Fibroblast of skin of scalp (primary cell): ENCODE measurements around the gene RNFT1.
"Not testable (repeated sequence)": the region's sequence is repeated elsewhere in the genome, so short reads cannot be mapped to it uniquely, and the experiment has no call there.

ENCODE experiments used
- DNase-seq: peaks from one replicate; pipeline ENCODE4 v3.0.0-alpha.2; 2013

Gene RNFT1

DNA sequence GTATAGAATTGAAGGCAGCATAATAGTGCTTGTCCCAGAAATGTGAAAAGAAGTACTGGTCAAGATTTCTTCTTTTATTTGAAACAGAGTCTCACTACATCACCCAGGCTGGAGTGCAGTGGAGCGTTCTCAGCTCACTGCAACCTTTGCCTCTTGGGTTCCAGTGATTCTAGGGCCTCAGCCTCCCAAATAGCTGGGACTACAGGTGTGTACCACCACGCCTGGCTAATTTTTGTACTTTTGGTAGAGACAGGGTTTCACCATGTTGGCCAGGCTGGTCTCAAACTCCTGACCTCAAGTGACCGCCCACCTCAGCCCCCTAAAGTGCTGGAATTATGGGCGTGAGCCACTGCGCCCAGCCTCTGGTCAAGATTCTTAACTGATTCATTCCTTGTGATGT is 43.9 kb downstream of the RNFT1 start:
- not testable (repeated sequence) for DNase-seq

DNA sequence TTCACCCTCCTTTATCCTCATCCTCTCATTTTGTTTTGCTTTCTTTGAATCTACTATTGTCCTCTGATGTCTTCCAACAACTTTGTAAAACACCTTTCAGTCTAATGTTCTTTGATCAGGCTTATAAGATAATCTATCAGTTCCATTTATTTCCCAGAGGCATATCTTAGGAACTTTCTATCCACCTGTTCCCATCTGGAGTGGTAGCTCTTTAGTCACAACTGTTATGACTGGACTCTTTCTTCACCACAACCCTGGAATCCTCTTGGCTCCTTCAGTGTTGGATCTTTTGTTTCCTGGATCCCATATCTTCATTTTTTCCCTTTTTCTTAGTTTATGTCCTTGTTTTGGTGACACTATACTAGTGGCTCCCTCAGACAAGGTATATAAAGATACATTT is 48.1 kb downstream of the RNFT1 start:
- no peak for DNase-seq

DNA sequence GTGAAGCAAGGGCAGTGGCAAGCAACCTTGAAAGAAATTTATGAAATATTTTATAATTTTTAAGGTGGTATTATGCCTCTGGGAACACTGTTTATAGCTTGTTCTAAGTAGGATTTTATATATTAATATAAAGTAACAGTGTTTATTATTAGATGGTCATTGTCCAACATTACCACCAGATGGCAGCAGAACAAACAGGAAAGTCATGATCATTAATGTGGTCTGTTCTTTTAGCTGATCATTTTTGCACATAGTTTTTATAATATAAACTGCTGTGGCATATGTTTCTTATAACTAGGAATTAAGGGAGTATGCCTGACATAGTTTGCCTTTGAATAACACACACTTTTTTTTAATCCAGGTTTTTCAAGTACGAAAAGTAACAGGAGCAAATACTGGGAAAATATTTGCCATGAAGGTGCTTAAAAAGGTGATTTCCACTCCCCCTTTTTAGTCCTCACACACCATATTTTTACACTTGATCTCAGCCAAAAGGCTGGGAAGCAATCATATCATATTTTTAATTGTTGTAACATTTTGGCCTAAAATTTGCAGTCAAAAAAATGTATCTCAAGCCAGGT is 50.2 kb downstream of the RNFT1 start:
- DNase-seq = peak; percentile 58

DNA sequence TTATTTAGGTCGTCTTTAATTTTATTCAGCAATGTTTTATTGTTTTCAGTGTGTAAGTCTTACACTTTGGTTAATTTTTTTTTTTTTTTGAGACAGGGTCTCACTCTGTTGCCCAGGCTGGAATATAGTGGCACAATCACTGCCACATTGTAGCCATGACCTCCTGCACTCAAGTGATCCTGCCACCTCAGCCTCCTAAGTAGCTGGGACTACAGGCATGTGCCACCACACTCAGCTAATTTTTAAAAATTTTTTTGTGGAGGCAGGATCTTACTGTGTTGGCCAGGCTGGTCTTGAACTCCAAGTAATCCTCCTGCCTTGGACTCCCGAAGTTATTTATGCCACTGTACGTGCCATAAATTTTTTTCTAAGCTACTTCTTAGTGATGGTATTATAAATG is 57.1 kb downstream of the RNFT1 start:
- no peak for DNase-seq

DNA sequence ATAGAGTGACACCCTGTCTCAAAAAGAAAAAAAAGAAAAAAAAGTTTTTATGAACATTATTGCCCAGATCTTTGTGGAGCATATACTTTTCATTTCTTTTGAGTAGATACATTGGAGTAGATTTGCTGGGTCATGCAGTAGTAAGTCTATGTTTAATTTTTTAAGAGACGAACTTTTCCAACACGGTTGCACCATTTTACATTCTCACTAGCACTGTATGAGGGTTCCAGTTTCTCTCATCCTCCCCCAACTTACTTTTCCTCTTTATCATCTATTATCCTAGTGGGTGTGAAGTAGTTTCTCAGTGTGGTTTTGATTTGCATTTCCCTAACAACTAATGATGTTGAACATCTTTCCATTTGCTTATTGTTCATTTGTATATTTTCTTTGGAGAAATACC is 61.1 kb downstream of the RNFT1 start:
- DNase-seq = no peak
